Parathyroid adenoma (tissue), 2 donors: ENCODE measurements around the gene BCAT1.

ENCODE experiments used
- H2AFZ ChIP-seq: fragments of 300-600 bp; sonication (generic); one replicate; pipeline ENCODE4 v1.7.0; 2017; ENCODE audit warnings: antibody characterized with exemption, mild to moderate bottlenecking
- H3K27ac ChIP-seq: fragments of 300-600 bp; sonication (generic); one replicate; pipeline ENCODE4 v1.7.0; 2017
- H3K27me3 ChIP-seq: fragments of 300-600 bp; sonication (generic); one replicate; pipeline ENCODE4 v1.7.0; 2017; ENCODE audit warnings: low read length; ENCODE audit not compliant: control insufficient read depth, insufficient read depth
- H3K36me3 ChIP-seq: fragments of 300-600 bp; sonication (generic); one replicate; pipeline ENCODE4 v1.7.0; 2017; ENCODE audit warnings: low read length; ENCODE audit not compliant: control insufficient read depth, insufficient read depth
- H3K4me1 ChIP-seq: fragments of 300-600 bp; sonication (generic); one replicate; pipeline ENCODE4 v1.7.0; 2017; ENCODE audit warnings: control low read depth
- H3K4me2 ChIP-seq: fragments of 300-600 bp; sonication (generic); one replicate; pipeline ENCODE4 v1.7.0; 2017; ENCODE audit warnings: low read length
- H3K4me3 ChIP-seq: fragments of 300-600 bp; sonication (generic); one replicate; pipeline ENCODE4 v1.7.0; 2017; ENCODE audit warnings: low read depth, low read length
- H3K79me2 ChIP-seq: fragments of 300-600 bp; sonication (generic); one replicate; pipeline ENCODE4 v1.7.0; 2017; ENCODE audit warnings: control low read depth
- H3K9ac ChIP-seq: fragments of 300-600 bp; sonication (generic); one replicate; pipeline ENCODE4 v1.7.0; 2017; ENCODE audit warnings: mild to moderate bottlenecking
- H3K9me3 ChIP-seq: fragments of 300-600 bp; sonication (generic); one replicate; pipeline ENCODE4 v1.7.0; 2017; ENCODE audit warnings: low read length; ENCODE audit not compliant: control insufficient read depth
- CTCF ChIP-seq: fragments of 300-600 bp; sonication (generic); IDR thresholded peaks from one replicate; pipeline ENCODE4 v1.7.0; 2017; ENCODE audit warnings: antibody characterized with exemption, mild to moderate bottlenecking
- donor health status: primary hyperparathyroidism.

Gene BCAT1

GRCh38 chr12:24770334-24770733 is 178.6 kb downstream of the BCAT1 start:
- Histone ChIP-seq H2AFZ (no peak overlapping the region), H3K9me3 (no peaks in the 10 kb centered on the region), H3K9ac (no peak overlapping the region), H3K27me3 (no peaks in the 10 kb centered on the region), H3K79me2 (no peaks in the 10 kb centered on the region), H3K4me1 (no peaks in the 10 kb centered on the region), H3K27ac (no peak overlapping the region), H3K36me3 (no peaks in the 10 kb centered on the region), H3K4me2 (no peak overlapping the region), H3K4me3 (no peak overlapping the region)
- no peak for TF ChIP-seq CTCF

GRCh38 chr12:24769682-24770081 is 179.2 kb downstream of the BCAT1 start:
- H3K4me2 ChIP-seq: no peak overlapping the region
- no peak overlapping the region for H3K9ac ChIP-seq
- no peak overlapping the region for H3K4me3 ChIP-seq
- no peaks in the 10 kb centered on the region for H3K9me3 ChIP-seq
- no peaks in the 10 kb centered on the region for H3K36me3 ChIP-seq
- no peaks in the 10 kb centered on the region for H3K4me1 ChIP-seq
- H2AFZ ChIP-seq: no peak overlapping the region
- TF ChIP-seq CTCF: no peak
- no peak overlapping the region for H3K27ac ChIP-seq
- no peaks in the 10 kb centered on the region for H3K27me3 ChIP-seq
- H3K79me2 ChIP-seq: no peaks in the 10 kb centered on the region

GRCh38 chr12:24768415-24768814 is 180.5 kb downstream of the BCAT1 start:
- no peak overlapping the region for H3K9ac ChIP-seq
- H3K27me3 ChIP-seq: no peaks in the 10 kb centered on the region
- H3K36me3 ChIP-seq: no peaks in the 10 kb centered on the region
- H3K79me2 ChIP-seq: no peaks in the 10 kb centered on the region
- no peak for TF ChIP-seq CTCF
- no peak overlapping the region for H2AFZ ChIP-seq
- no peak overlapping the region for H3K4me3 ChIP-seq
- H3K9me3 ChIP-seq: no peaks in the 10 kb centered on the region
- H3K4me1 ChIP-seq: no peaks in the 10 kb centered on the region
- H3K27ac ChIP-seq: no peak overlapping the region
- H3K4me2 ChIP-seq: no peak overlapping the region

- Histone ChIP-seq H3K4me1 (no peaks in the 10 kb centered on the region), H3K9ac (no peak overlapping the region), H3K27me3 (no peaks in the 10 kb centered on the region), H3K27ac (no peak overlapping the region), H2AFZ (no peak overlapping the region), H3K9me3 (no peaks in the 10 kb centered on the region), H3K36me3 (no peaks in the 10 kb centered on the region), H3K79me2 (no peaks in the 10 kb centered on the region), H3K4me3 (no peak overlapping the region), H3K4me2 (no peak overlapping the region)
- TF ChIP-seq CTCF: no peak
Observed at GRCh38 chr12:24767016-24767415, 181.9 kb downstream of the BCAT1 start.

- H3K79me2 ChIP-seq: no peaks in the 10 kb centered on the region
- no peak for TF ChIP-seq CTCF
- H3K4me2 ChIP-seq: no peak overlapping the region
- H3K27me3 ChIP-seq: no peaks in the 10 kb centered on the region
- H3K9ac ChIP-seq: no peak overlapping the region
- no peak overlapping the region for H3K4me3 ChIP-seq
- H3K9me3 ChIP-seq: no peaks in the 10 kb centered on the region
- no peaks in the 10 kb centered on the region for H3K36me3 ChIP-seq
- no peak overlapping the region for H2AFZ ChIP-seq
- no peak overlapping the region for H3K27ac ChIP-seq
- no peaks in the 10 kb centered on the region for H3K4me1 ChIP-seq
Observed at GRCh38 chr12:24764712-24765111, 184.2 kb downstream of the BCAT1 start.
